Osteocyte (in vitro differentiated cells): ENCODE measurements around the gene SHISA9. TPM values are rescaled to one million over a fixed set of nuclear protein-coding genes. Genes with fewer than 3 reads are reported as not detected.

ENCODE experiments used
- DNase-seq: peaks from one replicate; pipeline ENCODE4 v3.0.0; 2021; ENCODE audit warnings: mixed read lengths; ENCODE audit not compliant: unreplicated experiment; ENCODE audit errors: extremely low spot score
- H3K27ac Mint-ChIP-seq: one replicate; pipeline ENCODE4 v1.8.0; 2021; ENCODE audit warnings: mild to moderate bottlenecking, mixed read lengths; ENCODE audit not compliant: unreplicated experiment
- H3K27me3 Mint-ChIP-seq: one replicate; pipeline ENCODE4 v1.8.0; 2021; ENCODE audit warnings: mixed read lengths; ENCODE audit not compliant: unreplicated experiment
- H3K36me3 Mint-ChIP-seq: one replicate; pipeline ENCODE4 v1.8.0; 2021; ENCODE audit warnings: mixed read lengths; ENCODE audit not compliant: unreplicated experiment
- H3K4me1 Mint-ChIP-seq: one replicate; pipeline ENCODE4 v1.8.0; 2021; ENCODE audit warnings: mixed read lengths; ENCODE audit not compliant: unreplicated experiment
- H3K4me3 Mint-ChIP-seq: one replicate; pipeline ENCODE4 v1.8.0; 2021; ENCODE audit warnings: mild to moderate bottlenecking, moderate library complexity, mixed read lengths; ENCODE audit not compliant: unreplicated experiment
- H3K9me3 Mint-ChIP-seq: one replicate; pipeline ENCODE4 v1.8.0; 2021; ENCODE audit warnings: mixed read lengths; ENCODE audit not compliant: unreplicated experiment
- CTCF ChIP-seq: fragments of 200-600 bp; sonication (generic); IDR thresholded peaks from 2 replicates; pipeline ENCODE4 v1.5.0; 2021; ENCODE audit warnings: antibody characterized with exemption, mild to moderate bottlenecking, moderate library complexity
- total RNA-seq: library from RNA; stranded (reverse); gene quantifications from 2 replicates; pipeline ENCODE4 v1.2.1, GENCODE V29; 2021

The SHISA9 gene
- total RNA-seq, 1 donor from 2014 or later: not detected

DNA sequence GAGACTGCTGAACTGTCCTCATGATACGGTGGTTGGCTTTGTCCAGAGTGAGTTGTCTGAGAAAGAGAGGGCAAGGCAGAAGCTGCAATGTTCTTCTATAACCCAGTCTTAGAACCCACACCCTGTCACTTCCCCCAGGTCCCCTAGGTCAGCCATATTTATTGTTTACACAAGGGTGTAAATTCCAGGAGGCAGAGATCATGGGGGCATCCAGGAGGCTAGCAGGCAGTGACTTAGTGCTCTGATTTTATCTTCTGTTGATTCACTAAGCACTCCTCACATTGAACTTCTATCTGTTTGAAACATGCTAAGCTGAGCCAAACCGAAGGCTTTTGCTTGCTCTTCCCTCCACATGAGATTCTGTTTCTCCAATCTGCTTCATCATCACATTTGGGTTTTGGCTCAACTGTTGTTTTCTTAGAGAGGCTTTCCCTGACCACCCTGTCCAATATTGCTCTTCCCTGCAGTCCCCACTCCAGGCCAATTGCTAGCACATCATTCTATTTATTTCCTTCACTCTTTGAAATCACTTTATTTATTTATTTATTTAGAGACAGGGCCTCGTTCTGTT lies 34.3 kb upstream of the SHISA9 start:
- Mint-ChIP-seq H3K4me3 (no peak overlapping the region), H3K36me3 (no peaks in the 10 kb centered on the region), H3K27ac (no peak overlapping the region), H3K9me3 (no peaks in the 10 kb centered on the region), H3K4me1 (no peaks in the 10 kb centered on the region), H3K27me3 (peaks cover 2% of the 10 kb centered on the region)
- no peak for DNase-seq
- TF ChIP-seq CTCF: no peak

GRCh38 chr16:12868169-12868568 lies 33.2 kb upstream of the SHISA9 start:
- Mint-ChIP-seq H3K4me3 (no peak overlapping the region), H3K36me3 (no peaks in the 10 kb centered on the region), H3K27me3 (peaks cover 2% of the 10 kb centered on the region), H3K4me1 (no peaks in the 10 kb centered on the region), H3K27ac (no peak overlapping the region), H3K9me3 (no peaks in the 10 kb centered on the region)
- no peak for DNase-seq
- no peak for TF ChIP-seq CTCF

GRCh38 chr16:12868788-12869187 lies 32.6 kb upstream of the SHISA9 start:
- Mint-ChIP-seq H3K27ac (no peak overlapping the region), H3K36me3 (no peaks in the 10 kb centered on the region), H3K27me3 (peaks cover 2% of the 10 kb centered on the region), H3K4me3 (no peak overlapping the region), H3K9me3 (no peaks in the 10 kb centered on the region), H3K4me1 (no peaks in the 10 kb centered on the region)
- TF ChIP-seq CTCF: no peak
- DNase-seq: no peak

- no peak for DNase-seq
- Mint-ChIP-seq H3K9me3 (no peaks in the 10 kb centered on the region), H3K4me1 (no peaks in the 10 kb centered on the region), H3K27ac (no peak overlapping the region), H3K4me3 (no peak overlapping the region), H3K36me3 (no peaks in the 10 kb centered on the region), H3K27me3 (peaks cover 2% of the 10 kb centered on the region)
- TF ChIP-seq CTCF: no peak
Observed at GRCh38 chr16:12869698-12870427, 31.5 kb upstream of the SHISA9 start.

- no peak for DNase-seq
- no peaks in the 10 kb centered on the region for H3K36me3 Mint-ChIP-seq
- H3K9me3 Mint-ChIP-seq: no peaks in the 10 kb centered on the region
- peaks cover 2% of the 10 kb centered on the region for H3K27me3 Mint-ChIP-seq
- TF ChIP-seq CTCF: no peak
- no peaks in the 10 kb centered on the region for H3K4me1 Mint-ChIP-seq
- no peak overlapping the region for H3K4me3 Mint-ChIP-seq
- H3K27ac Mint-ChIP-seq: no peak overlapping the region
Observed at GRCh38 chr16:12871784-12872183, 29.6 kb upstream of the SHISA9 start.
